Bronchial epithelial cell (primary cell): ENCODE measurements around the gene MALT1. TPM values are rescaled to one million over a fixed set of nuclear protein-coding genes. Genes with fewer than 3 reads are reported as not detected.

Source experiments
- DNase-seq: peaks from one replicate; pipeline ENCODE4 v3.0.0-alpha.2; 2010; ENCODE audit warnings: low read depth
- FAIRE-seq: peaks from 2 replicates; lab custom pipeline; 2011; peaks lifted over from hg19 to GRCh38; lab: Jason Lieb, UNC
- H3K27me3 ChIP-seq: 2 replicates; pipeline ENCODE4 v1.5.1; 2011; ENCODE audit warnings: low read length; ENCODE audit not compliant: control insufficient read depth, insufficient read depth
- H3K36me3 ChIP-seq: 2 replicates; pipeline ENCODE4 v1.5.1; 2011; ENCODE audit warnings: low read length; ENCODE audit not compliant: control insufficient read depth, insufficient read depth
- H3K4me3 ChIP-seq: 2 replicates; pipeline ENCODE4 v1.5.1; 2011; ENCODE audit warnings: mild to moderate bottlenecking, low read depth, low read length, control low read depth
- CTCF ChIP-seq: IDR thresholded peaks from 2 replicates; pipeline ENCODE4 v1.5.1; 2011; ENCODE audit warnings: mild to moderate bottlenecking, moderate library complexity, low read length, control low read depth, inconsistent platforms; ENCODE audit not compliant: insufficient read depth, severe bottlenecking
- total RNA-seq: library from RNA; depleted of rRNA; stranded (reverse); fragments of >200 nt; gene quantifications from 2 replicates; pipeline ENCODE4 v1.2.1, GENCODE V29; 2014

MALT1 gene
- total RNA-seq, 1 donor from 2014 or later = 62.4 TPM

DNA sequence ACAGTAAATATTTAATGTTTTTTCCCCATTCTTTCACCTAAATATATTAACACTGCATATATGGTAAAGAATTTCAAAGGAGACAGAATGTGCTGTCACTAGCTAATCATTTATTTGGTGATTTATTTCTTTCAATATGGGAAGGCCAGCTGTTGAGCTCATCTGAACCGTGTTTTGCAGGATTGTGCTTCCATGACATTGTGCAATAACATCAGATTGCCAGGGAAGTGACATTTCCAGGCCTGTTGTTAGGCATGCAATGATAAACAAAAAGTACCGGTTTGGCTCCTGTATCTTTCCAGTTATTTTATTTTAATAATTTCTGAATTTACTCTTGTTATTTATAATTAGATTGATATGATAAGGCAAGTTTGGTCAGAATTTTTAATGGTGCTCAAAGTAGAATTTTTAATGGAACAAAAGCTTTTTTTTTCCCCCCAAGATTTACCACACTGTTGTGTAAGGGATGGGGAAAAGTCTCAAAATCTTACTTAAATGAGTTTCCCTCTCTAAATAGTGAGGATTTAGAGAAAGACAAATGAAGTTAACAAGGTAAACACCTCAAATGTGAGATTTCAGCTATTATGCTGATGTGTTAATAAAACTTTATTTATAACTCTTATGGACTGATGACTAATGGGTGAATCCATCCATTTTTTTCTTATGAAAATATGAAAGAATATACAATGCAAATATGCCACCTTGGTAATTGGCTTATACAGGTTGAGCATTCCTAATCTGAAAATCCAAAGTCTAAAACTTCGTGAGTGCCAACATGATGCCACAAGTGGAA, 52.7 kb downstream of the MALT1 start:
- no peak for FAIRE-seq
- peaks cover 4% of the 10 kb centered on the region for H3K36me3 ChIP-seq
- TF ChIP-seq CTCF = no peak
- no peak overlapping the region for H3K4me3 ChIP-seq
- no peak for DNase-seq
- H3K27me3 ChIP-seq = no peaks in the 10 kb centered on the region

DNA sequence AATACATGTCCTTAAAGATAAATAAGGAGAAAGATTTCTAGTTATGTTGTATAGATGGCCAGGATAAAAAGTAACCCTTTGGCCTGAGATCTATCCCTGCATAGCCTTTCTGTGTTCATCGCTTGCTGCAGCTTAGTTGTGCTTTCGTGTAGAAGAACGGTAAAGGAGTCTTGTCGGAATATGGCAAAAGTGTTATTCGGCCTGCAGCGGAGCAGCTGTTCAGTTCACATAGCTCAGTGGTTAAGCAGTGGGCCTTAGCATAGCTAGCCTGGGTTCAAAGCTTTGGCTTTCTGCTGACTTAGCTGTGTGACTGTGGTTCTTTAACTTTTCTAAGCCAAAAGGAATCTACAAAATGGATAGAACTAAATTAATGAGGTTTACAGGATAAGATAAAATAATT, 55.4 kb downstream of the MALT1 start:
- H3K4me3 ChIP-seq = no peak overlapping the region

GRCh38 chr18:58727776-58728500, 56.7 kb downstream of the MALT1 start:
- Histone ChIP-seq H3K27me3 (no peaks in the 10 kb centered on the region), H3K36me3 (peaks cover 4% of the 10 kb centered on the region), H3K4me3 (no peak overlapping the region)
- FAIRE-seq = no peak
- no peak for DNase-seq
- TF ChIP-seq CTCF = no peak

More for the DNA sequence above, 55.4 kb downstream of the MALT1 start:
- FAIRE-seq (no peak), DNase-seq (no peak)
- TF ChIP-seq CTCF = no peak
- Histone ChIP-seq H3K27me3 (no peaks in the 10 kb centered on the region), H3K36me3 (peaks cover 4% of the 10 kb centered on the region)

DNA sequence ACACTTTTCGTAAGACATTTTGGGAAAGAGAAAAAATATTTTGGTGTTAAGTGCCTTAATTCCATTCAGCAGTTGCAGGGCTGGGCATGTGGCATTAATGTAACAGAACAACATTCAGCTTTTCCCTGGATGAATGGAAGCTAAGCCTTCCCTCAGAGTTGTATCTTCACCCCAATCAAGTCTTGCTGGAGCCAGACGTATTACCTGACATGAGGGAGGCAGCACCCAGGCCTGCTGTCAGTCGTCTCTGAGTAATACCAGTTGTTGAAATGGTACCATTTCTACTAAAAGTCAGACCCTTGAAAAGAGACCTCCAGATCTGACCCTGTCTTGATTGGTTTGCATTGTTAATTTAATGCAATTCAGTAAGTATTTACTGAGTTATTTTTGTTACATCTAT, 57.5 kb downstream of the MALT1 start:
- Histone ChIP-seq H3K36me3 (peaks cover 4% of the 10 kb centered on the region), H3K27me3 (no peaks in the 10 kb centered on the region), H3K4me3 (no peak overlapping the region)
- no peak for FAIRE-seq
- TF ChIP-seq CTCF = no peak
- no peak for DNase-seq

DNA sequence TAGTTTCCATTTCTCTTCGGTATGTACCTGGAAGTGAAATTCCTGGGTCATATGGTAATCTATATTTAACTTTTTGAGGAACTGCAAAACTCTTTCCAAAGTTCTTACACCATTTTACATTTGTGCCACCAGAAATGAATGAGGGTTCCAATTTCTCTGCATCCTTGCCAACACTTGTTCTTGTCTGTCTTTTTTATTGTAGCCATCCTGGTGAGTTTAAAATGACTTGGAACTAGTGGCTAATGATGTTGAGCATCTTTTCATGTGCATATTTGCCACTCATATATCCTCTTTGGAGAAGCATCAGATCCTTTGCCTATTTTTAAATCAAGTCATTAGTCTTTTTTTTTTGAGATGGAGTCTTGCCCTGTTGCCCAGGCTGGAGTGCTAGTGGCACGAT, 59.4 kb downstream of the MALT1 start:
- peaks cover 4% of the 10 kb centered on the region for H3K36me3 ChIP-seq
- no peak for DNase-seq
- FAIRE-seq = peak; percentile 84
- no peak for TF ChIP-seq CTCF
- H3K27me3 ChIP-seq = no peaks in the 10 kb centered on the region
- no peak overlapping the region for H3K4me3 ChIP-seq
